GM08714 (cell line): ENCODE results near the gene PSEN1.

ENCODE experiments used
- H3K4me3 ChIP-seq: fragments of 200-500 bp; sonication (Bioruptor generic); 2 replicates; pipeline ENCODE4 v1.5.1; 2014; ENCODE audit warnings: mild to moderate bottlenecking, low read length, inconsistent platforms
- ZNF274 ChIP-seq: IDR thresholded peaks from 2 replicates; pipeline ENCODE4 v1.6.1; 2012; ENCODE audit warnings: mild to moderate bottlenecking, low read depth, low read length

PSEN1 gene

GRCh38 chr14:73136387-73137225 is at the start of gene PSEN1:
Gene PSEN1 (plus strand): TSS chr14:73136507. CDS start chr14:73148020, 11,513 bp downstream.
- no peak for TF ChIP-seq ZNF274
- peak within 1 kb of the TSS; percentile 96 for H3K4me3 ChIP-seq

GRCh38 chr14:73091044-73091443 is 45.3 kb upstream of the PSEN1 start:
- H3K4me3 ChIP-seq: no peak overlapping the region
- no peak for TF ChIP-seq ZNF274

GRCh38 chr14:73097421-73097820 is 38.9 kb upstream of the PSEN1 start:
- no peak overlapping the region for H3K4me3 ChIP-seq
- no peak for TF ChIP-seq ZNF274

- TF ChIP-seq ZNF274: no peak
- no peak overlapping the region for H3K4me3 ChIP-seq
These were observed 36.0 kb upstream of the PSEN1 start for GRCh38 chr14:73100334-73100733.

- no peak overlapping the region for H3K4me3 ChIP-seq
- TF ChIP-seq ZNF274: no peak
These were observed 33.4 kb upstream of the PSEN1 start for GRCh38 chr14:73102806-73103497.

- no peak for TF ChIP-seq ZNF274
- no peak overlapping the region for H3K4me3 ChIP-seq
These were observed 31.3 kb upstream of the PSEN1 start for GRCh38 chr14:73105050-73105449.

GRCh38 chr14:73105727-73106126 is 30.6 kb upstream of the PSEN1 start:
- no peak for TF ChIP-seq ZNF274
- no peak overlapping the region for H3K4me3 ChIP-seq

- H3K4me3 ChIP-seq: no peak overlapping the region
- TF ChIP-seq ZNF274: no peak
These were observed 20.1 kb upstream of the PSEN1 start for GRCh38 chr14:73116079-73116665.

GRCh38 chr14:73124180-73124894 is 12.0 kb upstream of the PSEN1 start:
- no peak overlapping the region for H3K4me3 ChIP-seq
- no peak for TF ChIP-seq ZNF274

GRCh38 chr14:73125169-73125588 is 11.1 kb upstream of the PSEN1 start:
- no peak for TF ChIP-seq ZNF274
- no peak overlapping the region for H3K4me3 ChIP-seq

GRCh38 chr14:73125746-73126145 is 10.6 kb upstream of the PSEN1 start:
- no peak for TF ChIP-seq ZNF274
- H3K4me3 ChIP-seq: no peak overlapping the region

GRCh38 chr14:73133795-73134194 is 2.5 kb upstream of the PSEN1 start:
- no peak for TF ChIP-seq ZNF274
- no peak overlapping the region for H3K4me3 ChIP-seq

GRCh38 chr14:73136085-73136386 is 271 bp upstream of the PSEN1 start:
- TF ChIP-seq ZNF274: no peak

GRCh38 chr14:73140811-73141323 is 4.6 kb downstream of the PSEN1 start:
- no peak for TF ChIP-seq ZNF274
- H3K4me3 ChIP-seq: no peak overlapping the region

More at GRCh38 chr14:73136085-73136386, 271 bp upstream of the PSEN1 start:
- peak overlapping the region; percentile 43; the same call in 1 of the 2 replicates for H3K4me3 ChIP-seq
